Gastrocnemius medialis (tissue), 4 donors: Measurements from ENCODE around the gene ADCY9.

Source experiments
- POLR2A ChIP-seq, 2 donors: fragments of 450-650 bp; IDR thresholded peaks; one replicate each; pipeline ENCODE4 v1.6.1; 2017; ENCODE audit warnings: antibody characterized with exemption in 2 of 2, mild to moderate bottlenecking in 2 of 2, moderate library complexity in 2 of 2
- TF ChIP-seq, protein P1 (sequence below), 5 experiments: fragments of 450-650 bp in 3 of 5; fragments of 200-600 bp in 2 of 5; sonication (generic) in 2 of 5; IDR thresholded peaks in 4 of 5; conservative IDR thresholded peaks in 1 of 5; 1 replicate in 4 of 5; 2 replicates in 1 of 5; pipeline ENCODE4 v1.5.1; 2016 to 2019; ENCODE audit warnings: antibody characterized with exemption in 5 of 5, mild to moderate bottlenecking in 3 of 5, moderate library complexity in 3 of 5

DNA sequence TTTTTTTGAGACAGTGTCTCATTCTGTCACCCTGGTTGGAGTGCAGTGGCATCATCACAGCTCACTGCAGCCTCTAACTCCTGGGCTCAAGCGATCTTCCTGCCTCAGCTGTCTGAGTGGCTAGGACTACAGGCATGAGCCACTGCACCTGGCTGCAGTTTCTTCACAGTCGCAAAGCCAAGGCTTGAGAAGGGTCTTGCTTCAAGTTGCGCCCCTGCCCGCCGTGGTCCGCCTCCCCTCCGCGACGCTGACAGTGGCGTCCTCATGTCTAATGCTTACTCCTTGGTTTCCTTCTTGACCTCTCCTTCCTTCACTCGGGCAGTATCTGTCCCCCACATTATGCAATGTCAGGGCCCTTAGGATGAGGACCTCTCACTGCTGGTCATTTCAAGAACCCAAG, 112.7 kb downstream of the ADCY9 start:
- TF ChIP-seq, protein P1, sequence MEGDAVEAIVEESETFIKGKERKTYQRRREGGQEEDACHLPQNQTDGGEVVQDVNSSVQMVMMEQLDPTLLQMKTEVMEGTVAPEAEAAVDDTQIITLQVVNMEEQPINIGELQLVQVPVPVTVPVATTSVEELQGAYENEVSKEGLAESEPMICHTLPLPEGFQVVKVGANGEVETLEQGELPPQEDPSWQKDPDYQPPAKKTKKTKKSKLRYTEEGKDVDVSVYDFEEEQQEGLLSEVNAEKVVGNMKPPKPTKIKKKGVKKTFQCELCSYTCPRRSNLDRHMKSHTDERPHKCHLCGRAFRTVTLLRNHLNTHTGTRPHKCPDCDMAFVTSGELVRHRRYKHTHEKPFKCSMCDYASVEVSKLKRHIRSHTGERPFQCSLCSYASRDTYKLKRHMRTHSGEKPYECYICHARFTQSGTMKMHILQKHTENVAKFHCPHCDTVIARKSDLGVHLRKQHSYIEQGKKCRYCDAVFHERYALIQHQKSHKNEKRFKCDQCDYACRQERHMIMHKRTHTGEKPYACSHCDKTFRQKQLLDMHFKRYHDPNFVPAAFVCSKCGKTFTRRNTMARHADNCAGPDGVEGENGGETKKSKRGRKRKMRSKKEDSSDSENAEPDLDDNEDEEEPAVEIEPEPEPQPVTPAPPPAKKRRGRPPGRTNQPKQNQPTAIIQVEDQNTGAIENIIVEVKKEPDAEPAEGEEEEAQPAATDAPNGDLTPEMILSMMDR (IDR thresholded peaks at IDR 0.05 in 4 of 5, conservative IDR thresholded peaks at IDR 0.05 in 1 of 5): no peak
- TF ChIP-seq POLR2A (IDR thresholded peaks at IDR 0.05): no peak
